ENCODE results near the gene WNT5B.

DNA sequence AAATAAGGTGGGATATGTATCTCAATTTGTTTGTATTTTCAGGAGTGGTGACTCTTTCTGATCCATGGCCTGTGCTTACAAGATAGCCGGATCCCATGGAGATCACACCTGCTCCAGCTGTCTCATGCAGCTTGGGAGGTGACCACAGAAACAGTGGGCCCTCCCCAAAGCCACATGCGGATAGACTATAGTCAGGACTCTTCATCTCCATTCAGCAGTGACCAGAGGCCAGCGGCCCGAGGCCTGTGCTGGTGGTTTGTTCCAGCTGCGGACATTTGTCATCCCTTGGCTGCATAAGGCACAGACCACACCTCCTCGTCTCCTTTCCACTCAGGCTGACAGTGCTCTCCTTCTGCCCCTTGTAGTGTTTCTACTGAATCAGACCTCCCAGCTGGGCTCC is 14.7 kb upstream of the WNT5B start:
- TF ChIP-seq FOXM1 (IDR thresholded peaks at IDR 0.05; ENCODE audit: low read depth): no peak
- TF ChIP-seq, protein P1, sequence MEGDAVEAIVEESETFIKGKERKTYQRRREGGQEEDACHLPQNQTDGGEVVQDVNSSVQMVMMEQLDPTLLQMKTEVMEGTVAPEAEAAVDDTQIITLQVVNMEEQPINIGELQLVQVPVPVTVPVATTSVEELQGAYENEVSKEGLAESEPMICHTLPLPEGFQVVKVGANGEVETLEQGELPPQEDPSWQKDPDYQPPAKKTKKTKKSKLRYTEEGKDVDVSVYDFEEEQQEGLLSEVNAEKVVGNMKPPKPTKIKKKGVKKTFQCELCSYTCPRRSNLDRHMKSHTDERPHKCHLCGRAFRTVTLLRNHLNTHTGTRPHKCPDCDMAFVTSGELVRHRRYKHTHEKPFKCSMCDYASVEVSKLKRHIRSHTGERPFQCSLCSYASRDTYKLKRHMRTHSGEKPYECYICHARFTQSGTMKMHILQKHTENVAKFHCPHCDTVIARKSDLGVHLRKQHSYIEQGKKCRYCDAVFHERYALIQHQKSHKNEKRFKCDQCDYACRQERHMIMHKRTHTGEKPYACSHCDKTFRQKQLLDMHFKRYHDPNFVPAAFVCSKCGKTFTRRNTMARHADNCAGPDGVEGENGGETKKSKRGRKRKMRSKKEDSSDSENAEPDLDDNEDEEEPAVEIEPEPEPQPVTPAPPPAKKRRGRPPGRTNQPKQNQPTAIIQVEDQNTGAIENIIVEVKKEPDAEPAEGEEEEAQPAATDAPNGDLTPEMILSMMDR (IDR thresholded peaks at IDR 0.05): no peak
- no peak for TF ChIP-seq MAX (IDR thresholded peaks at IDR 0.05; ENCODE audit: low read depth)
- TF ChIP-seq POLR2AphosphoS5 (IDR thresholded peaks at IDR 0.05; ENCODE audit: low read depth, low read length): no peak
- no peak for TF ChIP-seq CHD2 (IDR thresholded peaks at IDR 0.05; ENCODE audit: low read length, partially characterized antibody)
- no peak for TF ChIP-seq EP300 (IDR thresholded peaks at IDR 0.05; ENCODE audit: borderline replicate concordance in 1 of 2, low read depth in 1 of 2, low read length in 1 of 2)
- TF ChIP-seq NRF1 (IDR thresholded peaks at IDR 0.05; ENCODE audit: low read depth, low read length): no peak

Data from SK-N-SH (cell line).